ENCODE results near the gene SAMD4A. TPM values are rescaled to one million over a fixed set of nuclear protein-coding genes. Genes with fewer than 3 reads are reported as not detected.
"Not testable (repeated sequence)": the region's sequence is repeated elsewhere in the genome, so short reads cannot be mapped to it uniquely, and the experiment has no call there.

SAMD4A gene
- polyA plus RNA-seq, 1 experiment, result 13.4 TPM

DNA sequence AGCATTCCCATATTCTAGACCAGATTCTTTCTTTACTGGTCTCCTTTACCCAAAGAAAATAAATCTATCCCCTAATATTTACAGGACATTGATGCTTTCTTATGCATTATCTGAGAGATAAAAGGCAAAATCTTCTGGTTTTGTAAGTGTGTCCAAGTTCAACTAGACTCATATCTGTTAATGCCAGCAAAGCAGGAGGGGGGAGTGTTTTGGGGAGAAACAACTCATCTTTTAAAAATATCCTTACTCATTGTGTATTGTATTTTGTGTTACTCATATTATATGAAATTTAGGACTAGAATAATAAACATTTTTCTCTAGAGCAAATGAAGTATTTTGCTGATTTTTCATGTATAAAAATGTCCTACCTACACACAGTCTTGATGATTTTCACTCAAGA, 54.8 kb downstream of the SAMD4A start:
- ChIA-PET CTCF (no interaction called here), POLR2A (no interaction called here)
- no peak for TF ChIP-seq CTCF (IDR thresholded peaks at IDR 0.05; ENCODE audit: insufficient read depth, low read depth, low read length)
- H3K4me3 ChIP-seq (ENCODE audit: low read depth, low read length), result no peak overlapping the region
- DNase-seq (ENCODE audit: low read depth), result no peak
- H3K36me3 ChIP-seq (ENCODE audit: control insufficient read depth, insufficient read depth, low read length), result no peaks in the 10 kb centered on the region
- no peaks in the 10 kb centered on the region for H3K27me3 ChIP-seq (ENCODE audit: control insufficient read depth, insufficient read depth, low read length)

- POLR2A ChIA-PET, result no interaction called here
- H3K27me3 ChIP-seq (ENCODE audit: control insufficient read depth, insufficient read depth, low read length), result no peaks in the 10 kb centered on the region
Measured at GRCh38 chr14:54622192-54622958, 55.4 kb downstream of the SAMD4A start.

GRCh38 chr14:54623279-54624004, 56.5 kb downstream of the SAMD4A start:
- no peaks in the 10 kb centered on the region for H3K27me3 ChIP-seq (ENCODE audit: control insufficient read depth, insufficient read depth, low read length)
- H3K36me3 ChIP-seq (ENCODE audit: control insufficient read depth, insufficient read depth, low read length), result no peaks in the 10 kb centered on the region
- TF ChIP-seq CTCF (IDR thresholded peaks at IDR 0.05; ENCODE audit: insufficient read depth, low read depth, low read length), result no peak
- POLR2A ChIA-PET, result no interaction called here
- DNase-seq (ENCODE audit: low read depth), result no peak
- CTCF ChIA-PET, result interaction anchor here (1.2 kb wide), 1 partner anchor 26 kb away, joined by 4 read pairs; no protein-coding TSS in a partner anchor
- no peak overlapping the region for H3K4me3 ChIP-seq (ENCODE audit: low read depth, low read length)

More at GRCh38 chr14:54622192-54622958, 55.4 kb downstream of the SAMD4A start:
- H3K4me3 ChIP-seq (ENCODE audit: low read depth, low read length), result no peak overlapping the region
- TF ChIP-seq CTCF (IDR thresholded peaks at IDR 0.05; ENCODE audit: insufficient read depth, low read depth, low read length), result no peak
- no peaks in the 10 kb centered on the region for H3K36me3 ChIP-seq (ENCODE audit: control insufficient read depth, insufficient read depth, low read length)
- DNase-seq (ENCODE audit: low read depth), result no peak
- CTCF ChIA-PET, result interaction anchor here (0.7 to 1.2 kb wide), 2 partner anchors 14 to 27 kb away, joined by 3 to 4 read pairs; no protein-coding TSS in a partner anchor

DNA sequence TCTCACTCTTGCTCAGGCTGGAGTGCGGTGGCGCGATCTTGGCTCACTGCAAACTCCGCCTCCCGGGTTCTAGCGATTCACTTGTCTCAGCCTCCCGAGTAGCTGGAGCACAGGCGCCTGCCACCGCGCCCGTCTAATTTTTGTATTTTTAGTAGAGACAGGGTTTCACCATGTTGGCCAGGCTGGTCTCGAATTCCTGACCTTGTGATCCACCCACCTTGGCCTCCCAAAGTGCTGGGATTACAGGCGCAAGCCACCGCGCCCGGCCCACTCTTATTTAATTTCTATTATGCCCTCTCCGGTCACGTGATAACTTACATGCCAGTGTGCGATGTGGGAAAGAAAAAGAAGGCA, 57.1 kb downstream of the SAMD4A start:
- H3K27me3 ChIP-seq (ENCODE audit: control insufficient read depth, insufficient read depth, low read length); DNase-seq (ENCODE audit: low read depth); CTCF ChIA-PET; H3K36me3 ChIP-seq (ENCODE audit: control insufficient read depth, insufficient read depth, low read length); H3K4me3 ChIP-seq (ENCODE audit: low read depth, low read length); POLR2A ChIA-PET: not testable (repeated sequence)

DNA sequence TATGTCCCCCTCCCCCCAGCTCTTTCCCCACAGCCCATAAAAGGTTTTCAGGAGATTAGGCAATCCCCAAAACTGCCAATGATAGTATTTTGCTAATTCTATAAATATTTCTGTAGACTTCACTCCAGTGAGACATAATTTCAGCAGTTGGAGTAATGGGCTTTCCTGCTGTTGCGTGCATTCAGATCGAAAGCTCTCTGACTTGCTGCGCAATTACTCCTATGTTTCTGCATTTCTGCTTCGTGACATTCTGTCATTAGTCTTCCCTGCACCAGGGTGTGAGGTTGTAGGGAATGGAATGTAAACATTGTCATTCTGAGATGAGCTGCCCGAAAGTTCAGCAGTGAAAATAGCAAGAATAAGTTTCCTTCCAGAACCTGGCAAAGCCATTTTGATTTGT, 58.2 kb downstream of the SAMD4A start:
- no peak for TF ChIP-seq CTCF (IDR thresholded peaks at IDR 0.05; ENCODE audit: insufficient read depth, low read depth, low read length)
- no peaks in the 10 kb centered on the region for H3K36me3 ChIP-seq (ENCODE audit: control insufficient read depth, insufficient read depth, low read length)
- CTCF ChIA-PET, result interaction anchor here (0.8 to 1.3 kb wide), 2 partner anchors 11 to 13 kb away, joined by 3 read pairs; no protein-coding TSS in a partner anchor
- no peaks in the 10 kb centered on the region for H3K27me3 ChIP-seq (ENCODE audit: control insufficient read depth, insufficient read depth, low read length)
- POLR2A ChIA-PET, result interaction anchor here (0.6 kb wide), 1 partner anchor 63 kb away, joined by 4 read pairs; no protein-coding TSS in a partner anchor
- H3K4me3 ChIP-seq (ENCODE audit: low read depth, low read length), result no peak overlapping the region
- no peak for DNase-seq (ENCODE audit: low read depth)

All from BJ (cell line).